HepG2 (cell line): ENCODE measurements around the gene ICAM5. TPM values are rescaled to one million over a fixed set of nuclear protein-coding genes. Genes with fewer than 3 reads are reported as not detected.

ENCODE experiments used
- AGO1 ChIP-seq: fragments of 200-400 bp; formaldehyde crosslinking; IDR thresholded peaks from 2 replicates; pipeline ENCODE4 v1.6.1; 2017; ENCODE audit warnings: mild to moderate bottlenecking, low read depth, low read length, moderate library complexity; ENCODE audit not compliant: poor library complexity, severe bottlenecking
- AHR ChIP-seq: IDR thresholded peaks from 2 replicates; pipeline ENCODE4 v1.6.1; 2018; ENCODE audit warnings: missing genetic modification reagents, missing compliant biosample characterization
- ATF7 ChIP-seq, 2 experiments: fragments of 450-650 bp in 1 of 2; sonication (generic) in 1 of 2; formaldehyde crosslinking in 1 of 2; IDR thresholded peaks; 2 replicates each; pipeline versions ENCODE4 v1.4.0 to v1.6.1; 2016 to 2020; ENCODE audit warnings: antibody characterized with exemption in 1 of 2, mild to moderate bottlenecking in 1 of 2, missing genetic modification reagents in 1 of 2
- CEBPG ChIP-seq: IDR thresholded peaks from 2 replicates; pipeline ENCODE4 v1.6.1; 2016
- EHMT2 ChIP-seq: fragments of 200-600 bp; sonication (generic); IDR thresholded peaks from 2 replicates; pipeline ENCODE4 v1.7.0; 2017; ENCODE audit warnings: antibody characterized with exemption, low read depth, low read length, borderline replicate concordance
- FUBP1 ChIP-seq: sonication (generic); formaldehyde crosslinking; IDR thresholded peaks from 2 replicates; pipeline ENCODE4 v1.5.1; 2020; ENCODE audit warnings: missing genetic modification reagents, mild to moderate bottlenecking, borderline replicate concordance
- ISX ChIP-seq: sonication (generic); formaldehyde crosslinking; conservative IDR thresholded peaks from 2 replicates; pipeline ENCODE4 v1.5.0; 2020; ENCODE audit warnings: missing genetic modification reagents
- MLX ChIP-seq: IDR thresholded peaks from 2 replicates; pipeline ENCODE4 v1.6.1; 2016
- RFX3 ChIP-seq: IDR thresholded peaks from 2 replicates; pipeline ENCODE4 v1.6.1; 2016; ENCODE audit warnings: missing biosample characterization, missing genetic modification reagents
- RFXANK ChIP-seq: IDR thresholded peaks from 2 replicates; pipeline ENCODE4 v1.6.1; 2016
- SCMH1 ChIP-seq: sonication (generic); formaldehyde crosslinking; IDR thresholded peaks from 2 replicates; pipeline ENCODE4 v1.9.0; 2021; ENCODE audit warnings: missing genetic modification reagents, mild to moderate bottlenecking, borderline replicate concordance
- TCF7 ChIP-seq: sonication (generic); IDR thresholded peaks from 2 replicates; pipeline ENCODE4 v1.6.1; 2016; ENCODE audit warnings: antibody characterized with exemption, low read depth
- ZBTB21 ChIP-seq: sonication (generic); formaldehyde crosslinking; IDR thresholded peaks from 2 replicates; pipeline ENCODE4 v1.4.0; 2020; ENCODE audit warnings: missing genetic modification reagents
- ZBTB25 ChIP-seq: IDR thresholded peaks from 2 replicates; pipeline ENCODE4 v1.6.1; 2018; ENCODE audit warnings: missing genetic modification reagents
- ZKSCAN8 ChIP-seq: IDR thresholded peaks from 2 replicates; pipeline ENCODE4 v1.6.1; 2016; ENCODE audit warnings: borderline replicate concordance, missing genetic modification reagents, missing compliant biosample characterization
- ZNF354B ChIP-seq: sonication (generic); formaldehyde crosslinking; IDR thresholded peaks from 2 replicates; pipeline ENCODE4 v1.8.0; 2022; ENCODE audit warnings: mild to moderate bottlenecking, missing genetic modification reagents
- ZNF446 ChIP-seq: sonication (generic); formaldehyde crosslinking; IDR thresholded peaks from 2 replicates; pipeline ENCODE4 v1.5.0; 2020; ENCODE audit warnings: mild to moderate bottlenecking, missing genetic modification reagents
- ZNF460 ChIP-seq: sonication (generic); formaldehyde crosslinking; IDR thresholded peaks from 2 replicates; pipeline ENCODE4 v1.5.1; 2020; ENCODE audit warnings: missing genetic modification reagents, mild to moderate bottlenecking, borderline replicate concordance
- ZNF556 ChIP-seq: sonication (generic); formaldehyde crosslinking; IDR thresholded peaks from 2 replicates; pipeline ENCODE4 v1.4.0; 2020; ENCODE audit warnings: mild to moderate bottlenecking, missing genetic modification reagents, borderline replicate concordance
- ZNF761 ChIP-seq: sonication (generic); formaldehyde crosslinking; conservative IDR thresholded peaks from 2 replicates; pipeline ENCODE4 v1.4.0; 2020; ENCODE audit warnings: mild to moderate bottlenecking, missing genetic modification reagents
- ZNF784 ChIP-seq: sonication (generic); formaldehyde crosslinking; IDR thresholded peaks from 2 replicates; pipeline ENCODE4 v1.5.1; 2020; ENCODE audit warnings: missing genetic modification reagents, mild to moderate bottlenecking, borderline replicate concordance
- ZNF792 ChIP-seq: IDR thresholded peaks from 2 replicates; pipeline ENCODE4 v1.6.1; 2016
- ZNF839 ChIP-seq: sonication (generic); formaldehyde crosslinking; IDR thresholded peaks from 2 replicates; pipeline ENCODE4 v1.4.0; 2020; ENCODE audit warnings: missing genetic modification reagents, mild to moderate bottlenecking, borderline replicate concordance
- ZNF891 ChIP-seq: sonication (generic); formaldehyde crosslinking; IDR thresholded peaks from 2 replicates; pipeline ENCODE4 v1.5.0; 2020; ENCODE audit warnings: mild to moderate bottlenecking, missing genetic modification reagents
- ZSCAN25 ChIP-seq: sonication (generic); formaldehyde crosslinking; IDR thresholded peaks from 2 replicates; pipeline ENCODE4 v1.8.0; 2022; ENCODE audit warnings: mild to moderate bottlenecking, missing genetic modification reagents
- polyA plus RNA-seq, 8 experiments: library from polyadenylated mRNA; depleted of rRNA in 3 of 8; stranded (reverse) in 7 of 8; unstranded in 1 of 8; fragments of >200 nt; fragmentation: Illumina TruSeq in 4 of 8; extraction: Trizol in 4 of 8; gene quantifications; 2 replicates each; pipeline versions ENCODE4 v1.2.1 to v1.2.3, GENCODE V29; 2011 to 2016; ENCODE audit warnings: low read depth in 4 of 8, missing spikeins in 1 of 8, mixed read lengths in 1 of 8; ENCODE audit not compliant: insufficient read depth in 1 of 8
- total RNA-seq, 5 experiments: library from RNA; depleted of rRNA; stranded (reverse); fragments of >200 nt; fragmentation: Illumina TruSeq; extraction: Trizol; gene quantifications; 2 replicates each; pipeline ENCODE4 v1.2.3, GENCODE V29; 2016; ENCODE audit warnings: low read depth in 1 of 5
- TF ChIP-seq, protein P1 (sequence below): sonication (generic); formaldehyde crosslinking; IDR thresholded peaks from 2 replicates; pipeline ENCODE4 v1.4.0; 2020; ENCODE audit warnings: mild to moderate bottlenecking, low read depth, missing genetic modification reagents

Gene ICAM5
- total and polyA plus RNA-seq, 2 of the 13 experiments (the other 11 are each of a cell fraction or from before 2014, with no cell fraction given): 0.46 to 1.6 TPM

DNA sequence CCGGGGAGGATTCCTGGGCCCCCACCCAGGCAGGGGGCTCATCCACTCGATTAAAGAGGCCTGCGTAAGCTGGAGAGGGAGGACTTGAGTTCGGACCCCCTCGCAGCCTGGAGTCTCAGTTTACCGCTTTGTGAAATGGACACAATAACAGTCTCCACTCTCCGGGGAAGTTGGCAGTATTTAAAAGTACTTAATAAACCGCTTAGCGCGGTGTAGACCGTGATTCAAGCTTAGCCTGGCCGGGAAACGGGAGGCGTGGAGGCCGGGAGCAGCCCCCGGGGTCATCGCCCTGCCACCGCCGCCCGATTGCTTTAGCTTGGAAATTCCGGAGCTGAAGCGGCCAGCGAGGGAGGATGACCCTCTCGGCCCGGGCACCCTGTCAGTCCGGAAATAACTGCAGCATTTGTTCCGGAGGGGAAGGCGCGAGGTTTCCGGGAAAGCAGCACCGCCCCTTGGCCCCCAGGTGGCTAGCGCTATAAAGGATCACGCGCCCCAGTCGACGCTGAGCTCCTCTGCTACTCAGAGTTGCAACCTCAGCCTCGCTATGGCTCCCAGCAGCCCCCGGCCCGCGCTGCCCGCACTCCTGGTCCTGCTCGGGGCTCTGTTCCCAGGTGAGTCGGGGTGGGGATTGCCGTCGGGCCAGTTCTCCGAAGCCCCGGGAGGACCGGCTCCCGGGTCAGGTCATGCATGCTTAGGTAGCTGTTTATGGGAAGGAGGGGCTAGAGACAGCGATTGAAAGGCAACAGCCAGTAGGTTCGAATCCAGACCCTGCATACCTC, 18.9 kb upstream of the ICAM5 start, which contains the start of gene ICAM1 (continued):
- TF ChIP-seq, protein P1, sequence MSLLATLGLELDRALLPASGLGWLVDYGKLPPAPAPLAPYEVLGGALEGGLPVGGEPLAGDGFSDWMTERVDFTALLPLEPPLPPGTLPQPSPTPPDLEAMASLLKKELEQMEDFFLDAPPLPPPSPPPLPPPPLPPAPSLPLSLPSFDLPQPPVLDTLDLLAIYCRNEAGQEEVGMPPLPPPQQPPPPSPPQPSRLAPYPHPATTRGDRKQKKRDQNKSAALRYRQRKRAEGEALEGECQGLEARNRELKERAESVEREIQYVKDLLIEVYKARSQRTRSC (CRISPR knock-in tag): no peak
- TF ChIP-seq FUBP1: no peak
- peak; percentile 43; the same call in 1 of the 2 replicates for TF ChIP-seq CEBPG
- peak; percentile 74 for TF ChIP-seq ZSCAN25 (CRISPR knock-in tag)
- peak; percentile 93 for TF ChIP-seq ZNF792 (CRISPR knock-in tag)
- 0 out of 2 replicates have a peak, but pooled peaks have one; percentile 72 for TF ChIP-seq ZNF354B (CRISPR knock-in tag)
- TF ChIP-seq AHR (CRISPR knock-in tag): peak; percentile 69; the same call in 1 of the 2 replicates
- no peak for TF ChIP-seq SCMH1
- no peak for TF ChIP-seq EHMT2
- TF ChIP-seq ZNF839 (CRISPR knock-in tag): peak; percentile 13; the same call in 1 of the 2 replicates
- peak; percentile 84 for TF ChIP-seq ZBTB25 (CRISPR knock-in tag)
- peak; percentile 41 for TF ChIP-seq AGO1
- peak; percentile 78 for TF ChIP-seq MLX (CRISPR knock-in tag)
- 0 out of 2 replicates have a peak, but pooled peaks have one; percentile 13 for TF ChIP-seq ZNF460 (CRISPR knock-in tag)
- TF ChIP-seq TCF7: no peak
- TF ChIP-seq ISX (CRISPR knock-in tag): no peak
- TF ChIP-seq ZNF761 (CRISPR knock-in tag): no peak
- TF ChIP-seq ZBTB21: no peak; the same call in 1 of the 2 replicates
- peak; percentile 80; the same call in 1 of the 2 replicates for TF ChIP-seq ZNF446
- TF ChIP-seq ZKSCAN8 (CRISPR knock-in tag): peak; percentile 95; the same call in 1 of the 2 replicates
- peak; percentile 87 for TF ChIP-seq RFXANK (CRISPR knock-in tag)
- TF ChIP-seq ZNF784: 0 out of 2 replicates have a peak, but pooled peaks have one; percentile 37
- TF ChIP-seq RFX3 (CRISPR knock-in tag): no peak
- peak; percentile 90 for TF ChIP-seq ZNF891 (CRISPR knock-in tag)
- no peak; the same call in 1 of the 2 replicates for TF ChIP-seq ZNF556 (CRISPR knock-in tag)
- no peak for TF ChIP-seq ATF7 (IDR thresholded peaks at IDR 0.05)
- TF ChIP-seq ATF7 (CRISPR knock-in tag; IDR thresholded peaks at IDR 0.05): no peak
